Neural cell (in vitro differentiated cells): ENCODE measurements around the gene NSDHL.

Experiments used
- CTCF ChIP-seq: fragments of 450-650 bp; IDR thresholded peaks from 2 replicates; pipeline ENCODE4 v1.5.1; 2014; ENCODE audit warnings: antibody characterized with exemption, mild to moderate bottlenecking, moderate library complexity; ENCODE audit not compliant: poor library complexity, severe bottlenecking
- EZH2 ChIP-seq: fragments of 200-600, 300-800 bp; shearing (Covaris generic), sonication (generic); IDR thresholded peaks from 2 replicates; pipeline ENCODE4 v1.6.1; 2014; ENCODE audit warnings: antibody characterized with exemption, low read length, borderline replicate concordance, mild to moderate bottlenecking; ENCODE audit not compliant: insufficient read depth, poor library complexity, severe bottlenecking
- REST ChIP-seq: IDR thresholded peaks from 2 replicates; pipeline ENCODE4 v1.6.1; 2012; ENCODE audit warnings: borderline replicate concordance
- SMC3 ChIP-seq: fragments of 450-650 bp; conservative IDR thresholded peaks from 2 replicates; pipeline ENCODE4 v1.6.1; 2014; ENCODE audit warnings: antibody characterized with exemption, mild to moderate bottlenecking, moderate library complexity; ENCODE audit not compliant: poor library complexity
- TAF1 ChIP-seq: IDR thresholded peaks from 2 replicates; pipeline ENCODE4 v1.6.1; 2012; ENCODE audit warnings: low read depth

GRCh38 chrX:152913346-152913745 lies 82.5 kb downstream of the NSDHL start:
- TF ChIP-seq TAF1 (no peak), CTCF (no peak), SMC3 (no peak), EZH2 (no peak), REST (no peak)
